H54 (cell line): ENCODE data around the gene CAPN5.
A peak's percentile ranks its signal among the peaks of the same experiment; 100 is the strongest.

Experiments used
- DNase-seq: peaks from one replicate; pipeline ENCODE4 v3.0.0; 2011; ENCODE audit warnings: low spot score, mixed read lengths; ENCODE audit not compliant: insufficient read length
- FAIRE-seq: peaks from 3 replicates; lab custom pipeline; 2011; peaks lifted over from hg19 to GRCh38; lab: Jason Lieb, UNC
- POLR2A ChIP-seq: IDR thresholded peaks from 2 replicates; pipeline ENCODE4 v1.6.1; 2011; ENCODE audit warnings: low read depth, mild to moderate bottlenecking, low read length

The CAPN5 gene

GRCh38 chr11:77112641-77113381 is 46.0 kb downstream of the CAPN5 start:
- DNase-seq (no peak), FAIRE-seq (no peak)
- TF ChIP-seq POLR2A: no peak

GRCh38 chr11:77113382-77114088 is 46.8 kb downstream of the CAPN5 start:
- DNase-seq (peak; percentile 69), FAIRE-seq (no peak)
- TF ChIP-seq POLR2A: no peak

GRCh38 chr11:77114089-77114463 is 47.3 kb downstream of the CAPN5 start:
- FAIRE-seq: no peak
- TF ChIP-seq POLR2A: no peak
- no peak for DNase-seq

- no peak for FAIRE-seq
These were observed 48.4 kb downstream of the CAPN5 start for GRCh38 chr11:77115181-77115611.

GRCh38 chr11:77115956-77116355 is 49.2 kb downstream of the CAPN5 start:
- DNase-seq: no peak
- no peak for TF ChIP-seq POLR2A
- no peak for FAIRE-seq

More at GRCh38 chr11:77115181-77115611, 48.4 kb downstream of the CAPN5 start:
- DNase-seq: no peak
- TF ChIP-seq POLR2A: no peak

GRCh38 chr11:77117492-77117891 is 50.7 kb downstream of the CAPN5 start:
- FAIRE-seq (no peak), DNase-seq (no peak)
- TF ChIP-seq POLR2A: no peak

- TF ChIP-seq POLR2A: no peak
- FAIRE-seq: no peak
- no peak for DNase-seq
These were observed 51.3 kb downstream of the CAPN5 start for GRCh38 chr11:77118086-77118485.

GRCh38 chr11:77118971-77119370 is 52.2 kb downstream of the CAPN5 start:
- no peak for DNase-seq
- no peak for FAIRE-seq
- TF ChIP-seq POLR2A: no peak

- DNase-seq: no peak
- FAIRE-seq: no peak
- no peak for TF ChIP-seq POLR2A
These were observed 52.8 kb downstream of the CAPN5 start for GRCh38 chr11:77119531-77119936.

GRCh38 chr11:77120571-77120970 is 53.8 kb downstream of the CAPN5 start:
- DNase-seq (no peak), FAIRE-seq (no peak)
- no peak for TF ChIP-seq POLR2A

GRCh38 chr11:77121096-77121640 is 54.4 kb downstream of the CAPN5 start:
- TF ChIP-seq POLR2A: no peak
- DNase-seq: no peak
- no peak for FAIRE-seq

GRCh38 chr11:77121876-77122575 is 55.3 kb downstream of the CAPN5 start:
- DNase-seq (no peak), FAIRE-seq (no peak)
- no peak for TF ChIP-seq POLR2A

- FAIRE-seq (no peak), DNase-seq (no peak)
- no peak for TF ChIP-seq POLR2A
These were observed 55.9 kb downstream of the CAPN5 start for GRCh38 chr11:77122576-77123212.
